Activated naive CD4-positive, alpha-beta T cell (primary cell): Measurements from ENCODE around the gene SORBS1.

ENCODE experiments used
- DNase-seq, 4 experiments: peaks; one replicate each; lab custom pipeline; 2025; lab: John Stamatoyannopoulos, UW

SORBS1 gene

GRCh38 chr10:95435548-95436279 is 125.5 kb downstream of the SORBS1 start:
- no peak for DNase-seq

- no peak for DNase-seq
These were observed 126.6 kb downstream of the SORBS1 start for GRCh38 chr10:95434583-95434982.

GRCh38 chr10:95431900-95432342 is 129.2 kb downstream of the SORBS1 start:
- no peak for DNase-seq

- DNase-seq, result peak in 1 of 4 experiments; percentile 4
These were observed 130.8 kb downstream of the SORBS1 start for GRCh38 chr10:95430231-95430951.

GRCh38 chr10:95429639-95430038 is 131.5 kb downstream of the SORBS1 start:
- no peak for DNase-seq

DNA sequence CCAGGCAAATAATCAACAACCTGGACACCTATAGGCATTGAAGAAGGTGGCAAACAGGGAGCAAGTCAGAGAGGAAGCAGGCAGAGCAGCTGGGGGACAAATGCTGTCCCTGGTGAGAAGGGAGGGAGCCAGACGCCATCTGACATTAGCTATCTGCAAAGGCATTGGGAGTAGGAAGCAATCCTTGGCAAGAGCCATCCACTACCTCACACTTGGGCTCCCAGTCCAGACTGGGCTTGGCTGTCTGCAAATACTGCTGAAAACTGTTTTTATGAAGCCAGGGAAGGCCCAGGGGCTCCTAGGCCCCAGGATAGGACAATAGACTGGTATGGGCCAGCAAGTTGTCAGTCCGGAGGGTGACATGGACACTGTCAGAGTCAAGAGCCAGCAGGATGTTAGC is 132.5 kb downstream of the SORBS1 start:
- no peak for DNase-seq

DNA sequence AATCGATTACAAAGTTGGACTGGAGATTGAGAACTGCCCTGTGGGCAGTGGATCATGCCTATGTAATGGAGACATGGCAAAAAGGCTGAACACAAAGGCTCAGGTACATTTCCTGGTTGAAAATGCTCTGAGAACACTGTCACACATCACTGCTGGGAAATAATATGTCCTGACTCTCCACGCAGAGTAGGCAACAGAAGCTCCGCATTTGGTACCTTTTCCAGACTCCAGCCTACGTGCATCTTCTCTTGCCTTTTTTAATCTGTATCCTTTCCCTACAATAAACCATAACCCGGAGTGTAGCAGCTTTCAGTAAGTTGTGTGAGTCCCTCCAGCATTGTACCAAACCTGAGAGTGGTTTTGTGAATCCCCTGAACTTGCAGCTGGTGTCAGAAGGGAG is 134.7 kb downstream of the SORBS1 start:
- DNase-seq, result no peak

- DNase-seq, result no peak
These were observed 135.3 kb downstream of the SORBS1 start for GRCh38 chr10:95425592-95426465.

GRCh38 chr10:95423164-95424005 is 137.8 kb downstream of the SORBS1 start:
- no peak for DNase-seq

DNA sequence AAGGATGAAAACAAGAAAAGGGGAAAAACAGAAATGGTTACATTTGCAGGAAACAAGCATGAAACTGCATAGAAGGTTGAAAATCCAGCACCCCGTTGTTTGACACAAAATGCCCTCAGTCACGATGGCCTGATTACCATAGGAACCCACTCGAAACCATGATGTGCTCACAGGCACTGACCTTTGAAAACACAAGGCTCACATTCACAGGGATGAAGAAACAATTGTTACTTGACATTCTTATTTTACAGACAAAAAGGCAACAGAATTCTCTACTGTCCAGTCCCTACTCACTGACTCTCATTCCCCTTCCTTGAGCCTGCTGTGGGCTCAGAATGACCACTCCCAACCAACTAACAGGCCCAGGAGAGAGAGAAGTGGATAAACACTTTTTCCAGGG is 138.9 kb downstream of the SORBS1 start:
- no peak for DNase-seq

DNA sequence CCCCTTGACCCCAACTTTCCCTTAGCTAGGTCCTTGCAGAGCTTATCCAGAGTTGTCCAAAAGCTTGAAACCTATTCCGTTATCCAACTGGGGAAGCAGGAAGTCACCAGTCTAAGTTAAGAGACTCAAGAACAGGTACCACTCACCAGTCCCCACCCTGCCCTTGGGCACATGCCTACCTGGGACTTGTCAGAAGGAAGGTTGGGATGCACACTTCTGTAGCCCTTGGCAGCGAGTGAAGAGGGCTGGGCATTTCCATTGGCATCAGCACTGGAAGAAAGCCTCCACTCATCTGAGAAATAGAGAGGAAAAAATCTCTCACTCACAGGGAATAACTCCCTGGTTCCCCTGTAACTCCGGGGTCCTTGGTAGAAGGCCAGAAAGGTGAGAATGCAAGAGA is 139.4 kb downstream of the SORBS1 start:
- no peak for DNase-seq

GRCh38 chr10:95419399-95419798 is 141.8 kb downstream of the SORBS1 start:
- DNase-seq, result no peak

DNA sequence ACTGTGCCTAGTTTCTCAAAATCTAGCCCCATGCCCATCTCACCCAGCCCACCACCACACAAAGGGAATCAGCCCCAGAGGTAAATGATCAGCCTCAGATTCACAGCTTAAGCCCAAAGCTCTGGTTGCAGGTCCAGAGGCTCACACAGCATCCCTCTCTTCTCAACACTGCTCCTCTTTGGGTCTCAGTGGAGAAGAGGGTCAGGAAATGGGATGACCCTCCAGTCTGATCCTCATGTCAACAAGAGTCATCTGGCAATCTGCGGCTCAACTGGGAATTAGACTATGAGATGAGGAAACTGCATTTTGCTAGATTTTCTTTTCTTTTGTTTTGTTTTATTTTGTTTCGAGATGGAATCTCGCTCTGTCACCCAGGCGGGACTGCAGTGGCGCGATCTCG is 144.2 kb downstream of the SORBS1 start:
- DNase-seq, result no peak

- DNase-seq, result no peak
These were observed 144.9 kb downstream of the SORBS1 start for GRCh38 chr10:95416270-95416669.

GRCh38 chr10:95415621-95416031 is 145.5 kb downstream of the SORBS1 start:
- no peak for DNase-seq

- DNase-seq, result no peak
These were observed 146.2 kb downstream of the SORBS1 start for GRCh38 chr10:95414844-95415485.

GRCh38 chr10:95414016-95414830 is 146.9 kb downstream of the SORBS1 start:
- DNase-seq, result no peak

DNA sequence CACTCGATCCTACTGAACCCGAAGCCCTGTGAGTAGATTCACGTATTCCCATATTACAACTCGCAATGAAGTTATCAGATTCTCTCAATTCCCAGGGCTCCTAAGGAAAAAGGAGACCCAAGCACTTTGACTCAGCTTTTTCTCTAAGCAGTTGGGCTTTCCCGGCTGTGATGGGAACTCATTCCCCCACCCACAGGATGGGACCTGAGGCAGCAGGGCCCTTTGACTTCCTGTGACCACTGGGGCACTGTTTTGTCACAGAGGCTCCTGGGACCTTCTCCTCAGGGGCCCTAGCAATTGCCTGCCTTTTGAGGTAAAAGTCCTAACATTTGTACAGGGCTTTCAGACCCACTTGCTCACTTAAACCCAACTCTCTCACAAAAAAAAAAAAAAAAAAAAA is 147.6 kb downstream of the SORBS1 start:
- no peak for DNase-seq

GRCh38 chr10:95411635-95412034 is 149.5 kb downstream of the SORBS1 start:
- DNase-seq, result no peak
